DMS 273 (cell line): ENCODE results near the gene ACTG1.
A peak's percentile ranks its signal among the peaks of the same experiment; 100 is the strongest.

Experiments used
- DNase-seq: peaks from one replicate; lab custom pipeline; 2025; ENCODE audit not compliant: unreplicated experiment; lab: John Stamatoyannopoulos, UW

Gene ACTG1

DNA sequence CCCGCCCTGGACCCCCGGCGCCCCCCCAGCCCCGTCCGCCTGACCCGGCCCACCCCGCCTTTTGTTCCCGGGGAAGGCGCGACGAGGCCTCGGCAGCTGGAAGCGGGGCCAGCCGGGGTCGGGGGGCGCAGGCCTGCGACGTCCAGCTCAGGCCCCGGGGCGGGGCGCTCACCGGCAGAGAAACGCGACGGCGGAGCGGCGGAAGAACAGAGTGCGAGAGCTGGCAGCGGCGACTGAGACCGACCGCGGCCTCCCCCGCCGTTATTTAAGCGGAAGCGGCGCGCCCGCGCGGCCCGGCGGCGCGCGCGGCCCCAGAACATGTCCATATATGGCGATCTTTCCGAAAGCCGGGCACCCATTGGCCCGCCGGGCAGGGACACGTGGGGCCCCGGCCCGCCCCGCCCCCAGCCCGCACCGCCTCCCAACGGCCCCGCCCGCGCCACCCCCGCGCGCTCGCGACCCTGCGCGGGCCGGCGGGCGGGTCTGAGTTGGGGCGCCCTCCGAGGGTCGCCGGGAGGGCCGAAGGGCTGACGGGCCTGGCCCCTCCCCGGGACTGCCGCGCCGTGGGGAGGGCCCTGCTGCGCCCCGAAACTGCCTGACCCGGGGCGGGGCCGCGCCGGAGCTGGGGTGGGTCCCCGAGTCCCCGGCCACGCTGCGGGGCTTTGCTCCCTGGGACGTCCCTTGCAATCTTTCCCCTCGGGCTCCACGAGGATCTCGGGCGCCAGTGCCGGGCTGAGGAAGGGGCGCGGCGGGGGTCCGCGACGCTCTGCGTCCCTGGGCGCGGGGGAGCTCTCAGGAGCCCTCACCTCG, at the start of gene ACTG1:
Gene ACTG1, minus strand, starts transcription at position 238 of the 810 bp plus-strand sequence. CDS start 445 bp downstream, outside the sequence.
- DNase-seq: peak; percentile 96

DNA sequence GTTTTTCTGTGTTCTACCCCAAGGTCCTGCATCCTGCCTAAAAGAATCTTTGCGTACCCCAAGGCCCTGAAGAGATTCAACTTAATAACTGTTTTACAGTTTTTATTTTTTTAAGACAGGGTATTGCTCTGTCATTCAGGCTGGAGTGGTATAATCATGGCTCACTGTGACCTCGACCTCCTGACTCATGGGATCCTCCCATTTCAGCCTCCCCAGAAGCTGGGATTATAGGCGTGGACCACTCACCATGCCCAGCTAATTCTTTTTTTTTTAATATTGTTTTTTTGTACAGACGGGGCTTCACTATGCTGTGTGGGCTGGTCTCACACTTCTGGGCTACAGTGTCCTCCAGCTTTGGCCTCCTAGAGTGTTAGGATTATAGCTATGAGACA, 48.9 kb upstream of the ACTG1 start:
- no peak for DNase-seq

DNA sequence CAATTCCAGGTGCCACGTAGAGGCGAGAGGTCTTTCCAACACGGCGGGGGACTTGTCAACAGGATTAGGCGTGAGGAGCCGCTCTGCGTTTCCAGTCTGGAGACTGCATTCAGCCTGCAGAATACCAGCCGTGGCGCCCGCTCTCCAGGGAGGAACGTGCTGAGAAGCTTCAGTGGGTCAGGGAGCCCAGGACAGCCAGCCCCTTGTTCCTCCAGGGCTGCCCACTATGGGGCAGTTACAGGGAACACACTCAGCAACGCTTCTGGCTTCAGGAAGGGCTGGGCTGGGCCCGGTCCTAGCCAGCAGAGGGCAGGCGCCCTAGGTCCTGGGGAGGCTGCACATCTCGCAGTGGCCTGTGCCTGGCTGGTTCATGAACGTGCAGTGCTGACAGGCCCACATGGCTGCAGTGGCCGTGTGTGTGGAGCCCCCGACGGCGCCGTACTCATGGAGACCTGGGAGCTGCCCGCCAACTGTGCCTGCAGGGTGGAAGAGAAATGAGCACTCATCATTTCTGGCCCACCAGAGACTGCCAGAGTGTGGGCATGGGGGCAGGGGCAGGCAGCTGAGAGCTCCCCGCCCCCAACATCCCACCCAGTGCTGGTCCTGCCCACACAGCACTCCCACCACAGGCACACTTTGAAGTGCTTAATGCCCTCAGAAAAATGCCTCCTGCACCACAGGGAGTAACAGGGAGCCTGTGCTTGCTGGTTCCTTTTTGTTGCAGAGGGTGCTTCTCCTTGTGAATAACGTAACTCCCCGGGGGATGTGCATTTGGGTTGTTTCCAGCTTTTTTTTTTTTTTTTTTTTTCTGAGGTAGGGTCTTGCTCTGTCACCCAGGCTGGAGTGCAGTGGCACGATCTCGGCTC, 46.6 kb upstream of the ACTG1 start:
- peak; percentile 49 for DNase-seq

DNA sequence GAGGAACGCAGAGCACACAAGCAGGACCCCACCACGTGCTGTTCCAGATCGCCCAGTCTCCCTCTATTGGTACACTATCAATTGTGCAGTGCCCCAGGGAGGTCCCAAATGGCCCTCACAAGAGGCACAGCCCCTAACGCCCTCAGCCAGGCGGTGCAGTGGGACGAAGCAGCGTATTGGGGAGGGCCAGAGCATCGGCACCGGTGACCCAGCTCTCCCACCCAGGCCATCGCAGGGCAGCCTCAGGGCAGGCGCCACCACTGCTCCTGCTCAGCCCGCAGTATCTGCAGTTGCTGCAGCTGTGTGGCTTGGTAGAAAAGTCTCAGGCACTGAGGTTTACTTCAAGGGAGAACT, 45.5 kb upstream of the ACTG1 start:
- no peak for DNase-seq

GRCh38 chr17:81557276-81558114, 44.9 kb upstream of the ACTG1 start:
- no peak for DNase-seq

- no peak for DNase-seq
Measured at GRCh38 chr17:81556863-81557262, 44.3 kb upstream of the ACTG1 start.

DNA sequence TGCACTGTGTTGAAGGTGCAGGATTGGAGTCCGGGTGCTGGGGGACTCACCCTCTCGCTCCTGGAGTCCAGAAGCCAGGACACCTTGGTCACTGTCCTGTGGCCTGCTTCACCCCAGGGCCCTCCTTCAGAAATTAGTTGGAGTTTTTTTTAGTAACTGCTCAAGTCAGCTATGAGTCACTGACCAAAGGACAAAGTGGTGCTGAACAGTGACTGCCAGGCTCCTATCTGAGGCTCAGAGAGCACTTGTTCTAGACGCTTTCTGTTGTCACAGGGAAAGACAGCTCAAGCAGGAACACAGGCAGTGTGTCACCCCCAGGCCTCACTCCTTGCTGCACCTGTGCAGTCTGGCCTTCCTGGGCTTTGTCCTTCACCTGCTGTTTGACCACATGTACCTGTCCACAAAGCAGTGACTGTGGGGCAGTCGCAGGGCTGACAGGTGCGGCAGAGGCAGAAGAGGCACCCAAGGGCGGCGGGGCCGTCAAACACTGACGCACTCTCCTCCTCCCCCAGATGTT, 43.6 kb upstream of the ACTG1 start:
- DNase-seq: no peak

DNA sequence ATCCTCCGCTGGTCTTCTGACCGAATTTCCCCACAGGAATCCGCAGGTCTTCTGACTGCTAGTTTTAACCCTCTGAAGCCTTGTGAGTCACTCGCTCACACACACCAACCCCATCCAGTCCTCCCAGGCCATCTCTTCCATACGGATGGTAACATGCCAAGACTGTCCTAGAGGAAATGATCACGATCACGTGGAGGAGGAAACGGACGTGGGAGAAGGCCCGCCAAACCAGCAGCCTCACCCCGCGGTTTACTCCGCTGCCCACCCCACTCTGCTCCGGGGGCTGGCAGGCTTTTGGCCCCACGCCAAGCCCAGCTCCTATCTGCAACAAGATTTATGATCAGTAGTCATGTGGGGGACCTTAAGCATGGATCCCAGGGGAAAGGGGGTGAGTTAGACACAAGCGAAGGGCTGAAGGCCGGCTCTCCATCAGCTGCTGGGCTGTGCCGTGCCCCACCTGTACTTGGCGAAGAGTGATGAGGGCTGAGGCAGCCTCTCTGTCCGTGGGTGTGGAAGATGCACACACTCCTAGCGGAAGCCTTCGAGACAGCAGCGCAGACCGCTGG, 41.1 kb upstream of the ACTG1 start:
- DNase-seq: peak; percentile 71

DNA sequence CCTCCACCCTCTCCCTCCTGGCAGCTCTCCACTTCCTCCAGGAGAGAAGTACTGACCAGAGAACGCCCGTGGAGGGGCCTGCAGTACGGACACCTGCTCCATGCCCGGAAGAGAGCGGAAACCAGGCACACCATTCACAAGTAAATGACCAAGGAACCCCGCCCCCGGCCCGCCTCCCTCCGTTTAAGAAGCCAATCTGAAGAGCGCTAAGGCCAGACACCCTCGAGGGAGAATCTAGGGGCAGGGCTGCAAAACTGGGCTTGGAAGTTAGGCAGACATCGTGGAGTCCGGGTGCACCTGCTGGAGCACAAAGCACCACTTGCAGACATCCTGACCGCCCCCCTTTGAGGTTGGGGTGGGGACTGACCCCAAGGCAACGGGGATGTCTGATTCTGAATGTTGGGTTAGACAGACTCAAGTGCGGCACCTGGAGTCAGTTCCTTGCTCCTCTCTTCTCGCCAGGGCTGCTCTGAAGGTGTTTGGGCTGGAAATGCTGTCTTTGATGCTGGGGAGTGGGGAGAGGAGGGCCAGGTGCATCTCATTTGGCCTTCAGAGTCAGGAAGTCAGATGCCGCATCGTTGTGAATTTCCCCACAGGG, 40.5 kb upstream of the ACTG1 start:
- DNase-seq: peak; percentile 93

DNA sequence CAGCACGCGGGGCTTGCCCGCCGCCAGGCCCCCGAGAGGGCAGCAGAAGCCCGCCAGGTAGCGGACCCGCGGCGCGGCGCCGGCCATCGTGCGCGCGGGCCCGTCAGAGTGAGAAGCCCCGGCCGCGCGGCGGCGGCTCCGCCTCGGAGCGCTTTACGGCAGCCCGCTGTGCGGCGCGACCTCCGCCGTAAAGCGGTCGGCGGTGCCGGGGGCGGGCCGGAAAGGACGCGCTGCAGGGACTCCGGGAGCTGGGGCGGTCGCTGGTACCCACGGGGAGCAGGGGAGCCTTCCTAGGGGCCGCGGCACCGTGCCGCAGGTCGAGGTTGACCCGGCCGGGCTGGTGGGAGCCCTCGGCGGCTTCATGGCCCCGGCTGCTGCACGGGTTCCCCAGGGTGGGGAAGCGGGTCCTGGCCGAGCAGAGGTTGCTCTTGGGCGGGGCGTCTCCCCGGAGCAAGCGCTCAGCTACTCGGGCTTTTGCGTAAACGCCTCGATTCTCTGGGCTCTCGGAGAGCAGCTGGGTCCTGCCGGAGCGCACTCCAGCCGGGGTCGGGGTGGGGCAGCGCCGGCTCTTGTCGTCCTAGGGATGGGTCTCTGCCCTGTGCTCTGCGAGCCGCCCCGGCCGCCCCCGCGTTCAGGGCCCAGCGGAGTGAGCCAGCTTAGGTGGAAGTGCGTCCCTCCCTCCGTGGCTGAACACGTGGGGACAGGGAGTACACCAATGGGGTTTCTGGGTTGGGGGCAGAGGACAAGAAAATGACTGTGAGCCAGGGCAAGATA, 39.8 kb upstream of the ACTG1 start, which contains the start of gene FAAP100:
Gene FAAP100, minus strand, starts transcription at position 110 of the 774 bp plus-strand sequence. Its CDS starts 23 bp downstream, at position 87.
- peak; percentile 95 for DNase-seq

DNA sequence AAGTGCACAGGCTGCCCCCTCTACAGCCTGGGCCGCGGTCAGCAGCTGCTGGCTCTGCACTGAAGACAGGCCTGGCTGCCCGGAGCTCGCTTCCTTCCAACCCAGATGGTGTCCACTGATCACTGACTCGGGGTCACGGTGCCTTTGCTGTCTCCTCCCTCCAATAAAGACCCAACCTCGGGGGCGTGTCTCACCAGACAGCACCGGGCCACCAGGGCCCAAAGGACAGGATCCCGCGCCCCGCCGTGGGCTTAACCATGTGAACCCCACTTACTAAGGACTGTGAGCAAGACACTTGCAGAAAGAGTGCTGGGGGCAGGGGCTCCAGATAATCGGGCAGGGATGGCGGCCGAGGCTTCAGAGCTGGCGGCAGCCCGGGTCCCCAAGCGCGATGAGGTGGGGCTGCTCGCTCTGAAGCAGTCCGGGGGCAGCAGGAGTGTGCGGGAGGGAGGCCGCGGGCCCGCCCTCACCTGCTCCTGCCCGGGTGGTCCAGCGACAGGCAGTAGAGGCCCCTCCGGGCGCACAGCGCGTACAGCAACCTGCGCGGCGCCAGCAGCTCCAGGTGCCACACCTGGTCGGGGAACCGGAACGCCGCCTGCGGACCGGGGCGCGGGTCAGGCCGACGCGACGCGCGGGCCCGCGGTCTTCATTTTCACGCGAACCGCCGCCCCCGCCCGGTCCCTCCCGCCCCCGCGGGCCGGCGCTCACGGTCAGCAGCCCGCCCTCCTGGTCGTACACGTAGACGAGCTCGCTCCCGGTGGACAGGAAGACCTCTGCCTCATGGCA, 39.1 kb upstream of the ACTG1 start:
- peak; percentile 42 for DNase-seq

GRCh38 chr17:81550830-81551457, 38.3 kb upstream of the ACTG1 start:
- DNase-seq: no peak

DNA sequence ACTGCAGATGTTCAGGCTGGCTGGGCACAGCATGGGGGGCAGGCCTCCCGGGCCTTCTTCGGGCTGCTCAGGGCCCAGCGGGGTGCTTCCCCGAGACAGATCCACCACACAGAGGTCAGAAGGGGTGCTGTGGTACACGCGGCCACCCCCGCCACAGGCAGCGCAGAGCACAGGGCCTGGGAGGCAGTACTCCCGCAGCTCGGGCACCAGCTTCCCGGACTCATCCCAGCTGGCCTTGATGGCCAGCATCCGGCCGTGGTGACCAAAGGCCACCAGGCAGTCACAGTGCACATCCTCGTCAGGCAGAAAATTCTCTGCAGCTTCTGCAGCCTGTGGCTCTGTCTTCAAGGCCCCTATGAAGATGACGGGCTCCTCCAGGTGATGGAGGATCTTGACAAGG, 37.7 kb upstream of the ACTG1 start:
- DNase-seq: no peak

GRCh38 chr17:81549826-81550225, 37.2 kb upstream of the ACTG1 start:
- no peak for DNase-seq

- DNase-seq: no peak
Measured at GRCh38 chr17:81549031-81549557, 36.5 kb upstream of the ACTG1 start.

DNA sequence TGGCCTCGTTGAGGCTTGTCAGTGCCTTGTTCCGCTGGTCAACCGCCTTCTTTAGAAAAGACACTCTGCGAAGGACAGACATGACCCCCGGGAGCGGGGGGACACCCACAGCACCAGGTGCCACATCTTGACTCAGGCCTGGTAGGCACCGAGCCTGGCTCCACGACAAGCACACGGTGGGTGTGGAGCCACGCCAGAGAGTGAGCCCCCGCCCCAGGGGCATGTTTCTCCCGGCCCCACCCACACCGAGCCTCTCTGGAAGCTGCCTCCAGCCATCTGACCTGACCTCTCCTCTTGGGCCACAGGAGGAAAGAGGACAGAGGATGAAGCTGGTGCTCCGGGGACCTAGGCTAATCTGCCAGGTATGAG, 35.0 kb upstream of the ACTG1 start:
- no peak for DNase-seq

DNA sequence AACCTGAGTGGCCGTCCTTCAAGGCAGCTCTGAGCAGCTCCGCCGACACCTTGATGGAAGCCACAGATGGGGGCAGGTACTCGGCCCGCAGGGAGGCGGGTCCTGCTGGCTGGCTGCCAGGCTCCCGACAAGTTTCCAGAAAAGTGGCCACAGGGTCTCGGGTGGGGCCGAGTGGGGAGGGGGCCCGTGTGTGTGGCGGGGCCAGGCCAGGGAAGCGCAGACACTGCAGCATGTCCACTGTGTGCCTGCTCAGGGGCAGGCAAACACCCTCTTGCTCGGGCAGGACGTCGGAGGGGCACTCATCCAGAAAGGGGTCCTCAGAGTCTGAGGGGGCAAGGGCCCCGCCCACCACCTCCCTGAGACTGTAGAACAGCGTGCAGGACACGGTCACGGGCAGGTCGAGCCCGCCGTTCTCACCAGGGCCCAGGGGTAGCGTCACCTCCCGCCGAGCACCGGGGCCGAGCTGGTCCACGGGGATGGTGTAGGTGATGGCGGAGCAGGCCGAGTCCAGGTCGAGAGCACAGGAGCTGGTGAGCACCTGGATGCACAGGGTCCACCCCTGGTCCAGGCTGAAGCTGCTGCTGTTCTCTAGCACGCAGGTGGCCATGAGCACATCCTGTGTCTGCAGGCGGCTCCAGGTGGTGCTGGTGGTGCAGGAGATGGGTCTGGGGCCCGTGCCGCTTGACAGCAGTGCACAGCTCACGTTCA, 34.5 kb upstream of the ACTG1 start:
- DNase-seq: no peak
